Lower leg skin (tissue), 3 donors: Measurements from ENCODE around the gene MXD1.

Experiments used
- CTCF ChIP-seq, 3 donors: fragments of 450-650 bp; IDR thresholded peaks; one replicate each; pipeline ENCODE4 v1.5.1; 2016; ENCODE audit warnings: antibody characterized with exemption in 3 of 3, mild to moderate bottlenecking in 3 of 3, moderate library complexity in 2 of 3
- POLR2A ChIP-seq, 2 donors: fragments of 450-650 bp; IDR thresholded peaks; one replicate each; pipeline ENCODE4 v1.6.1; 2016 to 2017; ENCODE audit warnings: antibody characterized with exemption in 2 of 2, mild to moderate bottlenecking in 1 of 2, moderate library complexity in 1 of 2

GRCh38 chr2:69952336-69953115 lies 37.6 kb downstream of the MXD1 start:
- TF ChIP-seq CTCF (IDR thresholded peaks at IDR 0.05) (no peak), POLR2A (IDR thresholded peaks at IDR 0.05) (no peak)
